ENCODE measurements around the gene SEBOX.

GRCh38 chr17:28370744-28371103 is 5.7 kb upstream of the SEBOX start:
- TF ChIP-seq, protein P1, sequence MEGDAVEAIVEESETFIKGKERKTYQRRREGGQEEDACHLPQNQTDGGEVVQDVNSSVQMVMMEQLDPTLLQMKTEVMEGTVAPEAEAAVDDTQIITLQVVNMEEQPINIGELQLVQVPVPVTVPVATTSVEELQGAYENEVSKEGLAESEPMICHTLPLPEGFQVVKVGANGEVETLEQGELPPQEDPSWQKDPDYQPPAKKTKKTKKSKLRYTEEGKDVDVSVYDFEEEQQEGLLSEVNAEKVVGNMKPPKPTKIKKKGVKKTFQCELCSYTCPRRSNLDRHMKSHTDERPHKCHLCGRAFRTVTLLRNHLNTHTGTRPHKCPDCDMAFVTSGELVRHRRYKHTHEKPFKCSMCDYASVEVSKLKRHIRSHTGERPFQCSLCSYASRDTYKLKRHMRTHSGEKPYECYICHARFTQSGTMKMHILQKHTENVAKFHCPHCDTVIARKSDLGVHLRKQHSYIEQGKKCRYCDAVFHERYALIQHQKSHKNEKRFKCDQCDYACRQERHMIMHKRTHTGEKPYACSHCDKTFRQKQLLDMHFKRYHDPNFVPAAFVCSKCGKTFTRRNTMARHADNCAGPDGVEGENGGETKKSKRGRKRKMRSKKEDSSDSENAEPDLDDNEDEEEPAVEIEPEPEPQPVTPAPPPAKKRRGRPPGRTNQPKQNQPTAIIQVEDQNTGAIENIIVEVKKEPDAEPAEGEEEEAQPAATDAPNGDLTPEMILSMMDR (IDR thresholded peaks at IDR 0.05) = no peak
- no peak for TF ChIP-seq POLR2A (IDR thresholded peaks at IDR 0.05)
